ENCODE measurements around the gene DACH1.

DNA sequence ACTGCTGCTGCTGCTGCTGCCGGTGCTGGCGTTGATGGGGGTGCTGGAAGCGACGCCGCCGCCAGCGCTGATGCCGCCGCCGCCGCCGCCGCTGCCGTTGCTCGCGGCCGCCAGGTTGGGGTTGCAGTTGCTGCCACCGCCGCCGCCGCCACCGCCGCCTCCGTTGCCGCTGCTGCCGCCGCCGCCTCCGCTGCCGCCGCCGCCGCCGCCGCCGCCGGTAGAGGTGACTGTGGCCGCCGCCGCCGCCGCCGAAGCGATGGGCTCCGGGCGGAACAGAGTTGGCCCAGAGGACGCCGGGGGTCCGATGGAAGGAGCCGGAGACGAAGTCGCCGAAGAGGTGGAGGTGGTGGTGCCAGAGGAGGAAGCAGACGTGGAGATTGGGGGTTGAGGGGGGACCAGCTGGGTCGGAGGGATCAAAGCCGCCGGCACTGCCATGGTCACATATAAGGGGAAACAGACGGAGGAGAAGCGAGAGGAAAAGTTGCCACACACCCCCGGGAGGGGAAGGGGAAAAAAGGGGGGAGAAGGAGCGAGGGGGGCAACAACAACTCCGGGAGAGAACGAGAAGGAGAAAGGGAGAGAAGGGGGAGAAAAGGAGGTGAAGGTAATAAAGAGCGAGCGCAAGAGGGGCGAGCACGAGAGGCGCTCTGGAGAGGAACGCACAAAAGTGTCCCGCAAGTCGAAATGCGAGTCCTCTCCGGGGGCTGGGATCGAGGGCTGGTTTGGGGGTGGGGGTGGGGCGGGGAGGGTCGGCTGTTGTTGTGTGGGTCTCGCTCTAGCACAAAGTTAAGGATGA is 471 bp downstream of the DACH1 start:
- TF ChIP-seq, protein P1, sequence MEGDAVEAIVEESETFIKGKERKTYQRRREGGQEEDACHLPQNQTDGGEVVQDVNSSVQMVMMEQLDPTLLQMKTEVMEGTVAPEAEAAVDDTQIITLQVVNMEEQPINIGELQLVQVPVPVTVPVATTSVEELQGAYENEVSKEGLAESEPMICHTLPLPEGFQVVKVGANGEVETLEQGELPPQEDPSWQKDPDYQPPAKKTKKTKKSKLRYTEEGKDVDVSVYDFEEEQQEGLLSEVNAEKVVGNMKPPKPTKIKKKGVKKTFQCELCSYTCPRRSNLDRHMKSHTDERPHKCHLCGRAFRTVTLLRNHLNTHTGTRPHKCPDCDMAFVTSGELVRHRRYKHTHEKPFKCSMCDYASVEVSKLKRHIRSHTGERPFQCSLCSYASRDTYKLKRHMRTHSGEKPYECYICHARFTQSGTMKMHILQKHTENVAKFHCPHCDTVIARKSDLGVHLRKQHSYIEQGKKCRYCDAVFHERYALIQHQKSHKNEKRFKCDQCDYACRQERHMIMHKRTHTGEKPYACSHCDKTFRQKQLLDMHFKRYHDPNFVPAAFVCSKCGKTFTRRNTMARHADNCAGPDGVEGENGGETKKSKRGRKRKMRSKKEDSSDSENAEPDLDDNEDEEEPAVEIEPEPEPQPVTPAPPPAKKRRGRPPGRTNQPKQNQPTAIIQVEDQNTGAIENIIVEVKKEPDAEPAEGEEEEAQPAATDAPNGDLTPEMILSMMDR (conservative IDR thresholded peaks at IDR 0.05; ENCODE audit: low read depth, low read length): no peak
- TF ChIP-seq EZH2 (IDR thresholded peaks at IDR 0.05; ENCODE audit: low read length, unreplicated experiment) (no peak), EZH2phosphoT487 (IDR thresholded peaks at IDR 0.05; ENCODE audit: borderline replicate concordance, low read length) (no peak)

All from PC-3 (cell line).